Endothelial cell of umbilical vein (primary cell): ENCODE data around the gene BTG2.

ENCODE experiments used
- CTCF ChIP-seq, 2 donors: IDR thresholded peaks; 1 replicate in 1 of 2; 2 replicates in 1 of 2; pipeline ENCODE4 v1.5.1; 2011; ENCODE audit warnings: low read length in 2 of 2, mild to moderate bottlenecking in 2 of 2, moderate library complexity in 2 of 2, control low read depth in 1 of 2, inconsistent platforms in 1 of 2, low read depth in 1 of 2; ENCODE audit not compliant: insufficient read depth in 1 of 2; ENCODE audit errors: extremely low read depth in 1 of 2
- EZH2 ChIP-seq: IDR thresholded peaks from 2 replicates; pipeline ENCODE4 v1.6.1; 2012; ENCODE audit warnings: borderline replicate concordance, low read depth, mild to moderate bottlenecking, moderate library complexity, low read length, inconsistent platforms; ENCODE audit not compliant: severe bottlenecking
- GATA2 ChIP-seq: IDR thresholded peaks from 2 replicates; pipeline ENCODE4 v1.7.0; 2011; ENCODE audit warnings: low read depth, mild to moderate bottlenecking, moderate library complexity, mixed read lengths, low read length; ENCODE audit not compliant: insufficient read length, insufficient read depth
- JUN ChIP-seq: IDR thresholded peaks from 2 replicates; pipeline ENCODE4 v1.6.1; 2011; ENCODE audit warnings: borderline replicate concordance, low read depth; ENCODE audit not compliant: insufficient read length, insufficient read depth
- MYC ChIP-seq: IDR thresholded peaks from one replicate; pipeline ENCODE4 v1.6.1; 2011; ENCODE audit warnings: mild to moderate bottlenecking, low read depth, low read length
- POLR2A ChIP-seq: IDR thresholded peaks from 2 replicates; pipeline ENCODE4 v1.6.1; 2012; ENCODE audit warnings: low read depth, mild to moderate bottlenecking, control low read depth, low read length
- POLR2AphosphoS5 ChIP-seq: IDR thresholded peaks from 2 replicates; pipeline ENCODE4 v1.6.1; 2012; ENCODE audit warnings: low read depth, mild to moderate bottlenecking, control low read depth, low read length, moderate library complexity; ENCODE audit not compliant: insufficient read depth
- TF ChIP-seq, protein P1 (sequence below): IDR thresholded peaks from 2 replicates; pipeline ENCODE4 v1.6.1; 2011; ENCODE audit not compliant: insufficient read depth, insufficient read length

- no peak for TF ChIP-seq CTCF (IDR thresholded peaks at IDR 0.05; ENCODE audit: extremely low read depth in 1 of 2, insufficient read depth in 1 of 2, low read depth in 1 of 2, low read length in 2 of 2)
- TF ChIP-seq EZH2 = no peak
- TF ChIP-seq, protein P1, sequence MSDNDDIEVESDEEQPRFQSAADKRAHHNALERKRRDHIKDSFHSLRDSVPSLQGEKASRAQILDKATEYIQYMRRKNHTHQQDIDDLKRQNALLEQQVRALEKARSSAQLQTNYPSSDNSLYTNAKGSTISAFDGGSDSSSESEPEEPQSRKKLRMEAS = no peak
- TF ChIP-seq POLR2A = no peak
- TF ChIP-seq GATA2 = no peak
- no peak for TF ChIP-seq POLR2AphosphoS5
- TF ChIP-seq JUN = no peak
- no peak for TF ChIP-seq MYC
These were observed 11.3 kb downstream of the BTG2 start for GRCh38 chr1:203316626-203317093.
